SK-N-MC (cell line): ENCODE measurements around the gene TRHDE.
A peak's percentile ranks its signal among the peaks of the same experiment; 100 is the strongest.

ENCODE experiments used
- DNase-seq: peaks from one replicate; pipeline ENCODE4 v3.0.0-alpha.2; 2011; ENCODE audit warnings: low read depth, low spot score
- H3K27ac ChIP-seq: fragments of 200-600 bp; sonication (generic); 2 replicates; pipeline ENCODE4 v1.5.1; 2016; ENCODE audit warnings: mixed run types
- H3K36me3 ChIP-seq: fragments of 200-600 bp; sonication (generic); 2 replicates; pipeline ENCODE4 v1.6.1; 2017; ENCODE audit warnings: antibody characterized with exemption, low read length, mixed read lengths; ENCODE audit not compliant: insufficient read depth
- H3K4me3 ChIP-seq: fragments of 200-600 bp; sonication (generic); 2 replicates; pipeline ENCODE4 v1.5.1; 2016
- H3K9ac ChIP-seq: fragments of 200-600 bp; sonication (generic); 2 replicates; pipeline ENCODE4 v1.8.0; 2017; ENCODE audit warnings: mixed run types, mixed read lengths; ENCODE audit not compliant: insufficient read length
- H3K9me3 ChIP-seq: fragments of 200-600 bp; sonication (generic); 2 replicates; pipeline ENCODE4 v1.6.1; 2017; ENCODE audit warnings: low read depth, mild to moderate bottlenecking, antibody characterized with exemption, low read length, moderate library complexity, mixed read lengths
- EZH2 ChIP-seq: fragments of 200-600 bp; sonication (generic); IDR thresholded peaks from one replicate; pipeline ENCODE4 v1.6.1; 2017; ENCODE audit warnings: antibody characterized with exemption
- FOXP2 ChIP-seq: optimal IDR thresholded peaks from 2 replicates; pipeline ENCODE3; 2011; ENCODE audit warnings: mild to moderate bottlenecking, moderate library complexity; ENCODE audit not compliant: insufficient read depth; ENCODE audit errors: extremely low read length, control extremely low read depth
- POLR2AphosphoS5 ChIP-seq: IDR thresholded peaks from 2 replicates; pipeline ENCODE4 v1.6.1; 2012; ENCODE audit warnings: mild to moderate bottlenecking, low read depth, low read length, borderline replicate concordance

TRHDE gene

GRCh38 chr12:72270246-72270645, 1.9 kb upstream of the TRHDE start:
- DNase-seq: no peak

DNA sequence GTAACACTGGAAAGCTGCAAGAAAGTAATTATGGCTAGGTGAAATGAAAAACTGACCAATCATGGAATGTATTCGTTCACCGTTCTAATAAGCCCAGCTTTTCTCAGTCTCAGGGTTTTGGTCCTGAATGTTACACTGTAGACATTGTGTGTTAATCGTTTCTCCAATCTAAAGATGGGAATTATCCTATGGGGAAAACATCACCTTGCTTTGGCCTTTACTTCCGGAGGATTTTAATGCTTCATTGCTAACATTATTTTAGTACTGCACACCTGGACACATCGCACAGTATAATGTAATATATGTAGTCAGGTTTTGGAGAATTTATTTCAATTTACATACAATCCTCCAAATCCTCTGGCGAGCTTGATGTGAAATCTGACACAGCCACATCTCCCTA, 1.2 kb upstream of the TRHDE start:
- Histone ChIP-seq H3K27ac (peak overlapping the region; percentile 94), H3K36me3 (peaks cover 19% of the 10 kb centered on the region; the same call in 1 of the 2 replicates), H3K4me3 (peak overlapping the region; percentile 98), H3K9me3 (no peaks in the 10 kb centered on the region), H3K9ac (peak overlapping the region; percentile 92)
- DNase-seq: no peak
- TF ChIP-seq POLR2AphosphoS5 (no peak), FOXP2 (no peak)

More at GRCh38 chr12:72270246-72270645, 1.9 kb upstream of the TRHDE start:
- H3K9ac ChIP-seq: peak overlapping the region; percentile 92
- TF ChIP-seq EZH2: no peak
- TF ChIP-seq POLR2AphosphoS5: no peak
- TF ChIP-seq FOXP2: no peak
- no peaks in the 10 kb centered on the region for H3K9me3 ChIP-seq
- H3K36me3 ChIP-seq: peaks cover 19% of the 10 kb centered on the region; the same call in 1 of the 2 replicates
- H3K27ac ChIP-seq: peak overlapping the region; percentile 94
- H3K4me3 ChIP-seq: peak overlapping the region; percentile 98

DNA sequence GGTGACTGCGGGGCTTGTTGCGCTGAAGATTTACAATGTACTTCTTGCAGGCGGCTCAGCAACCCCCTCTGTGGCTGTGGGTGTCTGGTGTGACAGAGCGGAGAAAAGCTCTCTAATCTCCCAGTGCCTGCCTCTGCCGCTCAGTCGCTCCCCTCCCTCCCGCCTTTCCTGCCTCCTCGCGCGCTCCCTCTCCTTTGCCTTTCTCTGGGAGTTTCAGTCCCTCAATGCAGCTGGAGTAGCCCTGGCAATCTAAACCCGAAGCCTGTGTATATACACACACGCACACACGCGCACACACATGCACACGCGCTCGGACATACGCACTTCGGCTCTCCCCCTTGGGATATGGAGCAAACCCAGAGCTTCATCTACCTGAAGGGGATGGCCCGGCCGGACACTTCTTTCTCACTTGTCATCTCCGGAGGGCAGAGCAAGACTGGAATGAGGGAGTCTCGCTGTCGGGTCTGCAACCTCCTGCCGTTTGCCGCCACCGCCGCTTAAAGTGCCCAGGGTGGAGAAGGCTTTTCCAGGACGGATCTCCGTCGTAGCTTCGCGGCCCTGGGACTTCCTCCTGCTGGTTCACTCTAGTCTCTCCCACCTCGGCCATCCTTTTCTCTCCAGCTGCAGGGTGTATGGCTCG, 599 bp upstream of the TRHDE start:
- DNase-seq: no peak
- H3K9me3 ChIP-seq: no peaks in the 10 kb centered on the region
- H3K27ac ChIP-seq: peak overlapping the region; percentile 94
- H3K4me3 ChIP-seq: peak overlapping the region; percentile 98
- TF ChIP-seq EZH2 (no peak), POLR2AphosphoS5 (no peak), FOXP2 (no peak)
- H3K9ac ChIP-seq: peak overlapping the region; percentile 92
- peaks cover 13% of the 10 kb centered on the region; the same call in 1 of the 2 replicates for H3K36me3 ChIP-seq

GRCh38 chr12:72272731-72273498, 745 bp downstream of the TRHDE start:
- Histone ChIP-seq H3K9ac (peak overlapping the region; percentile 92), H3K4me3 (peak overlapping the region; percentile 98), H3K9me3 (no peaks in the 10 kb centered on the region), H3K27ac (peak overlapping the region; percentile 94), H3K36me3 (peaks cover 7% of the 10 kb centered on the region; the same call in 1 of the 2 replicates)
- no peak for DNase-seq
- TF ChIP-seq EZH2: no peak
- peak; percentile 33; the same call in 1 of the 2 replicates for TF ChIP-seq POLR2AphosphoS5
- no peak for TF ChIP-seq FOXP2

DNA sequence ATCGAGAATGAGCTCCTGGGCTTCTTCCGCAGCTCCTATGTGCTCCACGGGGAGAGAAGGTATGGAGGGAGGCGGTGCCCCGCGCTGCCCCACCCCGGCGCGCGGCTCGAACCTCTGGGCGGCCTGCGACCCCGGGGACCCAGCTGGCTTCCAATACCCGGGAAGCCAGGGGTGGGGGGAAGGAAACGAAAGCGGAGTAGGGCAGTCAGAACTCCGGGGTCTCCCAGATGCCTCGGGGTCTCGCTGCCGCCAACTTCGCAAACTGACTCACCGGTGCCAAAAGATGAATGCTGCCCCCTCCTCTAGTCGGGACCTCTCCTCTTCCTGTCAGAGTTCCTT, 1.3 kb downstream of the TRHDE start:
- H3K27ac ChIP-seq: peak overlapping the region; percentile 94
- TF ChIP-seq POLR2AphosphoS5 (no peak), FOXP2 (no peak), EZH2 (no peak)
- no peaks in the 10 kb centered on the region for H3K9me3 ChIP-seq
- no peak for DNase-seq
- peak overlapping the region; percentile 98 for H3K4me3 ChIP-seq
- peaks cover 7% of the 10 kb centered on the region; the same call in 1 of the 2 replicates for H3K36me3 ChIP-seq
- H3K9ac ChIP-seq: peak overlapping the region; percentile 92

DNA sequence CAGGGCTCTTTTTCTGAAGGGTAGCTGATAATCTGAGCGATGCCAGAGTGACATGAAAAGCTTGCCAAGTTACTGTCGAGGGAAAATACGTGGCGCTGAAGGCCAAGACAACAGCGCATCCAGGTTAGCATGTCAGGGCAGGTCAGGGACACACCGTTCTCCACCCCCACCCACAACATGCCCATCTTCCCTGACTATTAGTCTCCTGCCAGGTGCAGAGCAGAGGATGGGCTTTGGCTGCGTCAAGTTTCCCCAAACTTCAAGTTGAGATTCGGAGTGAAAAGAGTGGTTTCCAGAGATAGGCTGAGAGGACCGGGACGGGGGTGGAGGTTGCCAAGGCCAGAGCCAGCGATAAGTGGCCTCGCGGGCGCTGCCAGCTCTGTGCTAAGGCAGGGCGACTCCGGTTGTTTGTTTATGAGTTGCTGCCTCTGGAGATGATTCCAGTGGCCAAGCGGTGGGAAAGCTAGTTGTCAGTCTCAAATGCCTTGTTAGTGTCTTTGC, 1.7 kb downstream of the TRHDE start:
- Histone ChIP-seq H3K9ac (peak overlapping the region; percentile 92), H3K36me3 (peaks cover 3% of the 10 kb centered on the region; the same call in 1 of the 2 replicates), H3K4me3 (peak overlapping the region; percentile 98), H3K9me3 (no peaks in the 10 kb centered on the region), H3K27ac (peak overlapping the region; percentile 94; the same call in 1 of the 2 replicates)
- DNase-seq: no peak
- TF ChIP-seq EZH2: no peak
- TF ChIP-seq FOXP2: no peak
- no peak for TF ChIP-seq POLR2AphosphoS5

- H3K9me3 ChIP-seq: no peaks in the 10 kb centered on the region
- H3K9ac ChIP-seq: peak overlapping the region; percentile 92
- peak overlapping the region; percentile 98 for H3K4me3 ChIP-seq
- peak overlapping the region; percentile 85 for H3K27ac ChIP-seq
- H3K36me3 ChIP-seq: peaks cover 3% of the 10 kb centered on the region; the same call in 1 of the 2 replicates
- DNase-seq: no peak
- TF ChIP-seq POLR2AphosphoS5 (no peak), EZH2 (no peak), FOXP2 (no peak)
These were observed 2.8 kb downstream of the TRHDE start for GRCh38 chr12:72274931-72275330.

GRCh38 chr12:72275526-72275925, 3.4 kb downstream of the TRHDE start:
- H3K9ac ChIP-seq: peak overlapping the region; percentile 92
- TF ChIP-seq POLR2AphosphoS5 (no peak), EZH2 (no peak), FOXP2 (no peak)
- no peaks in the 10 kb centered on the region for H3K9me3 ChIP-seq
- H3K36me3 ChIP-seq: peaks cover 3% of the 10 kb centered on the region; the same call in 1 of the 2 replicates
- peak overlapping the region; percentile 98 for H3K4me3 ChIP-seq
- peak overlapping the region; percentile 85 for H3K27ac ChIP-seq
- DNase-seq: no peak
